Stimulated activated naive CD8-positive, alpha-beta T cell treated with anti-CD3 and anti-CD28 coated beads, Interleukin-15, amount 100 ng/mL, for 72 hours (primary cell): ENCODE results near the gene HLA-DRB5.
A peak's percentile ranks its signal among the peaks of the same experiment; 100 is the strongest.
"Not testable (repeated sequence)": the region's sequence is repeated elsewhere in the genome, so short reads cannot be mapped to it uniquely, and the experiment has no call there.

Source experiments
- ATAC-seq: fragments of 150-1000 bp; cut with Tn5 transposase; 2 replicates; pipeline ENCODE4 v1.10.0; 2021; ENCODE audit warnings: mild to moderate bottlenecking, moderate library complexity
- DNase-seq, 2 donors: peaks; one replicate each; pipeline ENCODE4 v3.0.0; 2021 to 2022
- H3K27ac Mint-ChIP-seq, 2 donors: one replicate each; pipeline ENCODE4 v1.8.0; 2022; ENCODE audit warnings: mild to moderate bottlenecking in 2 of 2, mixed read lengths in 2 of 2, moderate library complexity in 2 of 2
- H3K27me3 Mint-ChIP-seq: one replicate; pipeline ENCODE4 v1.8.0; 2022; ENCODE audit warnings: mixed read lengths
- H3K4me1 Mint-ChIP-seq: one replicate; pipeline ENCODE4 v1.8.0; 2022; ENCODE audit warnings: mild to moderate bottlenecking, mixed read lengths
- H3K4me3 Mint-ChIP-seq, 2 donors: one replicate each; pipeline ENCODE4 v1.8.0; 2022; ENCODE audit warnings: mild to moderate bottlenecking in 2 of 2, mixed read lengths in 2 of 2, moderate library complexity in 1 of 2
- H3K9me3 Mint-ChIP-seq, 2 donors: one replicate each; pipeline ENCODE4 v1.8.0; 2022; ENCODE audit warnings: mixed read lengths in 2 of 2

HLA-DRB5 gene

GRCh38 chr6:32529697-32530430, at the start of gene HLA-DRB5:
HLA-DRB5 (minus strand) TSS chr6:32530287; CDS start chr6:32530224, 63 bp downstream.
- Mint-ChIP-seq H3K27me3 (peaks cover 20% of the 10 kb centered on the region), H3K9me3 (no peaks in the 10 kb centered on the region), H3K4me3 (peak within 1 kb of the TSS in 1 of 2 donors; percentile 26), H3K4me1 (no peaks in the 10 kb centered on the region), H3K27ac (no peak within 1 kb of the TSS)
- ATAC-seq (no peak), DNase-seq (peak in 1 of 2 donors; percentile 1)

DNA sequence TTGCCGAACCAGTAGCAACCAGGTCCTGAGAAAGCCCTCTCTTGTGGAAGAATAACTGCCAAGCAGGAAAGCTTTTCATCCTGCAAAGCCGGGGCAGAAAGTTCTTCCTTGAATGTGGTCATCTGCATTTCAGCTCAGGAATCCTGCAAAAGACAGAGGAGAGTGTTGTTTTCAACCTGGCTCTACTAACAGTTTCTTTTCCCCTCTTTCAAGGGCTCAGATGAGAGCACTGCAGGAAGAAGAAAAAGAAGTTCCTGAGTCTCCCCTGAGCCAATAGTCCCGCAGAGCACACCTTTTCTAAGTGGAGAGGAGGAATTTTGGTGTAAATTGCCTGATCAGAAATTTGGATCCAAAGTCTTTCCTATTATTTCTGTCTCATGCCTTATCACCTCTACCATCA, 48.9 kb upstream of the HLA-DRB5 start:
- Mint-ChIP-seq H3K9me3 (no peaks in the 10 kb centered on the region), H3K27ac (no peak overlapping the region), H3K4me1 (peaks cover 21% of the 10 kb centered on the region), H3K27me3 (peaks cover 8% of the 10 kb centered on the region), H3K4me3 (peak overlapping the region in 1 of 2 donors; percentile 24)
- DNase-seq (no peak), ATAC-seq (no peak)

GRCh38 chr6:32577493-32577892, 47.4 kb upstream of the HLA-DRB5 start:
- DNase-seq, H3K4me3 Mint-ChIP-seq, H3K9me3 Mint-ChIP-seq, H3K27ac Mint-ChIP-seq, ATAC-seq, H3K27me3 Mint-ChIP-seq: not testable (repeated sequence)
- peaks cover 21% of the 10 kb centered on the region for H3K4me1 Mint-ChIP-seq

GRCh38 chr6:32576250-32576649, 46.2 kb upstream of the HLA-DRB5 start:
- peaks cover 8% of the 10 kb centered on the region for H3K27me3 Mint-ChIP-seq
- H3K4me3 Mint-ChIP-seq = no peak overlapping the region
- ATAC-seq (no peak), DNase-seq (no peak)
- H3K9me3 Mint-ChIP-seq = no peaks in the 10 kb centered on the region
- H3K4me1 Mint-ChIP-seq = peaks cover 21% of the 10 kb centered on the region
- H3K27ac Mint-ChIP-seq = no peak overlapping the region

DNA sequence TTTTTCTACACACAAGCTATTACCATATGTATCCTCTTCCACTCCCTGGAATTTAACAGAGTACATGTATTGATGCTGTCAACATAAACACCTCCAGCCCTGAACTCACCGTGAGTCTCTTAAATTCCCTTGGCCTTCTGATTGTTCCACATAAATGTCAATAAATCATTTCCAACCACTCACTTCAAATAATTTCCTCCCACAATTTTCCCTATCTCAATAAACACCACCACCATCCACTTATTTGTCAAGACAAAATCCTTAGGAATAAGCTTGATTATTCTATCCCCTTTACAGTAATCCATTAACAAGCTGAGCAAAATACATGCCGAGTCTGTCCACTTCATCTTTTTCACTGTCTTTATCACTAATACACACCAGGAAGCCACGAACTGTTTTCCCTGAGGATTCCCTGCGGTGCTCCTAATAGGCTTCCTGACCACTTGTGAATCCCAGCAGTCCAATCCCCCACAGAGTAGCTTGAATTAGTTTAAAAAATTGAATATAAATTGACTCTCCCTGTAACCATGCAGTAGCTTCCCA, 40.3 kb upstream of the HLA-DRB5 start:
- no peaks in the 10 kb centered on the region for H3K9me3 Mint-ChIP-seq
- no peaks in the 10 kb centered on the region for H3K27me3 Mint-ChIP-seq
- ATAC-seq (no peak), DNase-seq (no peak)
- peak overlapping the region in 1 of 2 donors; percentile 12 for H3K27ac Mint-ChIP-seq
- H3K4me1 Mint-ChIP-seq = peaks cover 9% of the 10 kb centered on the region
- no peak overlapping the region for H3K4me3 Mint-ChIP-seq

- H3K4me1 Mint-ChIP-seq = peaks cover 9% of the 10 kb centered on the region
Measured at GRCh38 chr6:32568561-32568960, 38.5 kb upstream of the HLA-DRB5 start.

DNA sequence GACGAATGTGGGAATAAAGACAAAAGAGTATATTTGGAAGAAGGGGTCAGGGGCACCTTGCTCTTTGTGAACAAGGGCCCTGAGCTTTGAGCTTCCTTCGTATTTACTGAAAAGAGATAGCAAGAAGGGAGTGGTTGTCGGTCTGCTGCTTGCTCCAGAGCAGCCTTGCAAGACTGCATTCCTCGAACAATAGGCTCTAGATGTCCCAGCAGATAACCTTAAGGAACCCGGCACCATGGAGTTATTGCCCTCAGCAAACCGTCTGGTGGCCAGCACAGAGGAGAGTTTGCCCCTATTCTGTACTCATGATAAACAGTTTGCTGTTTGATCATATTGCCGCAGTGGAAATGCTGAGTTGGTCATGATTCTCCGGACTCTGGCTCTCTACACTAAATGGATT, 36.9 kb upstream of the HLA-DRB5 start:
- no peaks in the 10 kb centered on the region for H3K9me3 Mint-ChIP-seq
- no peak overlapping the region for H3K4me3 Mint-ChIP-seq
- no peak overlapping the region for H3K27ac Mint-ChIP-seq
- ATAC-seq = no peak
- H3K4me1 Mint-ChIP-seq = peaks cover 9% of the 10 kb centered on the region
- no peak for DNase-seq
- peaks cover 7% of the 10 kb centered on the region for H3K27me3 Mint-ChIP-seq

More at GRCh38 chr6:32568561-32568960, 38.5 kb upstream of the HLA-DRB5 start:
- H3K9me3 Mint-ChIP-seq = no peaks in the 10 kb centered on the region
- peak overlapping the region; percentile 6 to 34 for H3K27ac Mint-ChIP-seq
- peak overlapping the region; percentile 25 to 45 for H3K4me3 Mint-ChIP-seq
- ATAC-seq = peak; percentile 60
- H3K27me3 Mint-ChIP-seq = no peaks in the 10 kb centered on the region
- no peak for DNase-seq

DNA sequence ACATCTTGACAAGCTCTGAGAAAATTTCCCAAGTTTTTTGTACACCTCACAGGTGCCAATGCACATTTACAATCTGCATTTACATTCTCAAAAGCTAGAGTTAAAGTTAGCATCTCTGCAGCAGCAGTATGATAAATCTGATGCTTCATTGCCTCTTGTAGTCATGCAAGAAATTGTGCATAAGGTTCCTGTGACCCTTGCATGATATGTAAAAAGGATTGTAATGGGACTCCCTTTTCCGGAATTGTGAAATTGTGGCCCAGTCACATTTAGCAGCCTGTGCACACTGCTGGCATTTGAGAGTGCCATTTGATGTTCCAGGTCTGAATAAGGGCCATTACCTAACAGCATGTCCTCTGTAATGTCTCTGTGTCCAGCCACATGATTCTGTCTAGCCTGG, 35.4 kb upstream of the HLA-DRB5 start:
- Mint-ChIP-seq H3K4me1 (peaks cover 9% of the 10 kb centered on the region), H3K4me3 (no peak overlapping the region), H3K27ac (no peak overlapping the region), H3K27me3 (peaks cover 10% of the 10 kb centered on the region), H3K9me3 (no peaks in the 10 kb centered on the region)
- DNase-seq (no peak), ATAC-seq (no peak)

- ATAC-seq = no peak
- H3K27ac Mint-ChIP-seq = no peak overlapping the region
Measured at GRCh38 chr6:32562940-32563339, 32.9 kb upstream of the HLA-DRB5 start.

DNA sequence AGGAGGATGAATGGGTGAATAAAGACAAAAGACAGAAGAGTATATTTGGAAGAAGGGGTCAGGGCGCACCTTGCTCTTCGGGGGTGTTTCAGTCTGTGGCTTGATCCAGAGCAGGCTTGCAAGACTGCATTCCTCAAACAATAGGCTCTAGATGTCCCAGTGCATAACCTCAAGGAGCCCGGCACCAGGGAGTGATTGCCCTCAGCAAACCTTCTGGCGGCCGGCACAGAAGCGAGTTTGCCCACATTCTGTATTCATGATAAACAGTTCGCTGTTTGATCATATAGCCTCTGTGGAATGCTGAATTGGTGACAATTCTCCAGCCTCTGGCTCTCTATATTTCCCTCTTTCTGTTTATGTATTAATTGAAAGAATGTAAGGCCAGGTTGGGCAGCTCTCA, 29.7 kb upstream of the HLA-DRB5 start:
- no peak overlapping the region for H3K27ac Mint-ChIP-seq
- H3K4me1 Mint-ChIP-seq = no peaks in the 10 kb centered on the region
- H3K9me3 Mint-ChIP-seq = no peaks in the 10 kb centered on the region
- H3K27me3 Mint-ChIP-seq = peaks cover 18% of the 10 kb centered on the region
- ATAC-seq = no peak
- H3K4me3 Mint-ChIP-seq = no peak overlapping the region
- DNase-seq = no peak

More at GRCh38 chr6:32562940-32563339, 32.9 kb upstream of the HLA-DRB5 start:
- Mint-ChIP-seq H3K9me3 (no peaks in the 10 kb centered on the region), H3K27me3 (peaks cover 18% of the 10 kb centered on the region), H3K4me3 (no peak overlapping the region), H3K4me1 (peaks cover under 1% of the 10 kb centered on the region)
- no peak for DNase-seq

- no peaks in the 10 kb centered on the region for H3K4me1 Mint-ChIP-seq
- ATAC-seq (no peak), DNase-seq (no peak)
- H3K27me3 Mint-ChIP-seq = peaks cover 18% of the 10 kb centered on the region
- H3K9me3 Mint-ChIP-seq = no peaks in the 10 kb centered on the region
- H3K27ac Mint-ChIP-seq = no peak overlapping the region
- H3K4me3 Mint-ChIP-seq = no peak overlapping the region
Measured at GRCh38 chr6:32558426-32559057, 28.5 kb upstream of the HLA-DRB5 start.

DNA sequence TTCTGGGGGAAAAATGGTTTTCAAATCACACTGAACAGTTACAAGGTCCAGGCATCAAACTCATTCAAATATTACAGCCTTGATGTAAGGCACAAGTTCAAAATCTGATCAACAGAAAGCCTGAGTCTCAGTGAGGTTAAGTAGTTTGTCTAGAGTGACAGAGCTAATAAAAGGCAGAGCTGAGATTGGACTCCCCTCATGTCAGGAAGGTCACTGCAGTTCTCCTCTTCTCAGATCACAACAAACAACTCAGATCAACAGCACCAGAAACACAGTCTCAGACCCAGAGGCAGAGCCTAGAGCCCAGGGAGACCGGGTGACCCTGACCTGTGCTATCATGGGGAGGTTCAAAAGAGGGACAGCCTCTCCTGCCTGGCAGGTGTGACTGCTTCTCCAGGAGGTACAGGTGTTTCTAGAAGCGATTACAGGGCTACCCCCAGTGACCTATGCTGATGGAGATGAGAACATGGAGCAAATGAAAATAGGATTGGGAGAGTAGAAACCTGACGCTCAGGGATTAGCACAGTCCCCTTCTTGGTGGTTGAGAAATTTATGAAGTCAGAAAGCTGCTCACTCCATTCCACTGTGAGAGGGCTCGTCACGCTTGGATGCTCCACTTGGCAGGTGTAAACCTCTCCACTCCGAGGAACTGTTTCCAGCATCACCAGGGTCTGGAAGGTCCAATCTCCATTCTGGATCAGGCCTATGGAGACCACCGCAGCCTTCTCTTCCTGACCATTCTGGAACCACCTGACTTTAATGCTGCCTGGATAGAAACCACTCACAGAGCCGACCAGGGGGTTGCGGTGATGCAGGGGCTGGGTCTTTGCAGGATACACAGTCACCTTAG, 24.3 kb upstream of the HLA-DRB5 start:
- Mint-ChIP-seq H3K9me3 (no peaks in the 10 kb centered on the region), H3K4me1 (no peaks in the 10 kb centered on the region), H3K27me3 (peaks cover 8% of the 10 kb centered on the region), H3K27ac (peak overlapping the region in 1 of 2 donors; percentile 54), H3K4me3 (no peak overlapping the region)
- ATAC-seq (no peak), DNase-seq (no peak)

- Mint-ChIP-seq H3K4me1 (no peaks in the 10 kb centered on the region), H3K27ac (no peak overlapping the region), H3K4me3 (no peak overlapping the region), H3K9me3 (no peaks in the 10 kb centered on the region), H3K27me3 (no peaks in the 10 kb centered on the region)
- ATAC-seq (no peak), DNase-seq (no peak)
Measured at GRCh38 chr6:32553037-32553742, 23.1 kb upstream of the HLA-DRB5 start.

GRCh38 chr6:32551410-32551809, 21.3 kb upstream of the HLA-DRB5 start:
- no peaks in the 10 kb centered on the region for H3K27me3 Mint-ChIP-seq
- no peak overlapping the region for H3K4me3 Mint-ChIP-seq
- no peak for ATAC-seq
- H3K9me3 Mint-ChIP-seq = no peaks in the 10 kb centered on the region
- H3K27ac Mint-ChIP-seq = no peak overlapping the region
- H3K4me1 Mint-ChIP-seq = no peaks in the 10 kb centered on the region
- DNase-seq = no peak

DNA sequence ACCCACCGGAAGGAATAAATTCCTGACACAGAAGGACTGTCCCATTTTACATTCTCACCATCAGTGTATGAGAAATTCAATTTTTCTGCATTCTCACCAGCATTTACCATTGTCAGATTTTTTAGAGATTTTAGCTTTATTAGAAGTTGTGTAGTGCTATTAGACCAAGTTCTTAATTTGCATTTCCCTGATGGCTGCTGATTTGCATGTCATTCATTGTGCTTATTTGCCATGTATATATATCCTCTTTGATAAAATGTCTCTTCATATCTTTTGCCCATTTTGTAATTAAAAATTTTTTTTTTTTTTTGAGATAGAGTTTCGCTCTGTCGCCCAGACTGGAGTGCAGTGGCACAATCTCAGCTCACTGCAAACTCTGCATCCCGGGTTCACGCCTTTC, 9.8 kb upstream of the HLA-DRB5 start:
- DNase-seq = no peak
- H3K9me3 Mint-ChIP-seq = peaks cover 9 to 12% of the 10 kb centered on the region in 2 donors
- ATAC-seq = no peak
- H3K4me3 Mint-ChIP-seq = no peak overlapping the region
- H3K27me3 Mint-ChIP-seq = peaks cover 14% of the 10 kb centered on the region
- no peak overlapping the region for H3K27ac Mint-ChIP-seq
- no peaks in the 10 kb centered on the region for H3K4me1 Mint-ChIP-seq
